Measurements from ENCODE around the gene SH2B3. TPM values are rescaled to one million over a fixed set of nuclear protein-coding genes. Genes with fewer than 3 reads are reported as not detected.

Gene SH2B3
- total and polyA plus RNA-seq, 2 donors (not counting 3 experiments of a cell fraction or from before 2014, with no cell fraction given) = 63.1 to 97.9 TPM

DNA sequence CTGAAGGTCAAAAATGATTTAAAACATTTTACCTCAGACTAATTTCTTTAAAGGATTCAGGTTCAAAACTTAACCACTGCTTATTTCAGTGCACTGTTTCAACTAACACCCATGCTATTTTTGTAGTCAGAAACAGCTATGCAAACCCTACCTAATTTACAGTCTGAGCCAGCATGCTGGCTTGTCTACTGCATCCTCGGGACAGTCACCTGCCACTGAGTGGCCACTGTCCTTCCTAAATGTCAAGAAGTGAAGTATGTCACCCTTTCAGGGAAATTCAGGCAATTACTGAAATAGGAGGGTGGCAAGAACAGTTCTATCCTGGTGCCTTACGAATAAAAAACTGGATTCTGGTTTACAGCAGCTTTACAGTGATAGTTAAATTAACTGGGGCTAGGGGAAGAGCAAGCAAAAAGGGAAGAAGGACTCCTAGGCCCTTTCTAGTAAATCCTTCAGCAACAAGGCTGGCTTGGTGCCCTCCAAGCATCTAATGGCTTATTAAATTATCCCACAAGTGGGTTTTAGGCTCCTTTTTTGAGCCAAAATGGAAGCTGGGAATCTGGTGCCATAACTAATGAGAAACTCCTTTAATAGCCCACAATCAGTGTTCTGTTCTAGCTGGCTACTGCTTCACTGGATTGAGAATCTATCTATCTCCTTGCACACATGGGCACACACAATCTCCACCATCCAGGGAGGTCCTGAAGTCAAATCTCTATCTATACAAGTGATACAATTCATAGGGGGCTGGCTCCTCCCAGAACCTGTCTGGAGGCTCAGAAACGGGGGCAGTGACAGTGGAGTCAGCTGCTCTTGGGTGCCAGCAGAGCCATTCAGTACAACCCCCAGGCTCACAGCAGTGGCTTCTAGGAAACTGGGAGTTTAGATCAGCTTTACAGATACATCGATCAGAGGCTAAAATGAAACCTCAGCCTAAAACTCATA, 43.4 kb downstream of the SH2B3 start:
- H3K36me3 ChIP-seq (ENCODE audit: control insufficient read depth in 2 of 2, extremely low read depth in 1 of 2, insufficient read depth in 2 of 2, low read length in 2 of 2) = peaks cover 25 to 43% of the 10 kb centered on the region in 2 experiments
- peaks cover 39% of the 10 kb centered on the region for H3K79me2 ChIP-seq (ENCODE audit: control insufficient read depth, insufficient read depth, low read length)
- no peaks in the 10 kb centered on the region for H4K20me1 ChIP-seq (replicated peaks; ENCODE audit: control insufficient read depth, extremely low read depth, insufficient read depth, low read length)
- DNase-seq (ENCODE audit: low read depth, low spot score) (peak; percentile 3), FAIRE-seq (no peak)
- H3K27me3 ChIP-seq (ENCODE audit: control insufficient read depth in 2 of 2, insufficient read depth in 2 of 2, low read length in 2 of 2) = no peaks in the 10 kb centered on the region
- BruUV-seq (replicated peaks) = no TSS peak
- ChIA-PET POLR2A (no interaction called here), CTCF (interaction anchor here (0.8 to 16.4 kb wide), 7 partner anchors 11 to 118 kb away, joined by 3 to 464 read pairs (median 48); partner anchors contain the start of gene SH2B3)
- H2AFZ ChIP-seq (ENCODE audit: low read depth, low read length) = no peak overlapping the region
- peaks cover 44% of the 10 kb centered on the region for H3K4me1 ChIP-seq (ENCODE audit: control insufficient read depth, extremely low read depth, insufficient read depth, low read length)
- intact Hi-C loops (cut with micrococcal nuclease) (no loop called here), dilution Hi-C loops (cut with MboI; ENCODE audit: extremely low pct_ligation_motif_present, low sequenced_read_pairs) (no loop called here)
- no peak overlapping the region for H3K4me3 ChIP-seq (replicated peaks in 1 of 3; ENCODE audit: insufficient read depth in 1 of 3, low read depth in 1 of 3, low read length in 3 of 3)
- no peak overlapping the region for H3K4me2 ChIP-seq (ENCODE audit: insufficient read depth, low read length)
- H3K27ac ChIP-seq (ENCODE audit: insufficient read depth, low read depth, low read length) = no peak overlapping the region
- H3K9ac ChIP-seq (replicated peaks; ENCODE audit: extremely low read depth, insufficient read depth, low read length) = no peak overlapping the region
- H3K9me1 ChIP-seq (replicated peaks; ENCODE audit: control insufficient read depth, extremely low read depth, insufficient read depth, low read length) = no peaks in the 10 kb centered on the region
- no peaks in the 10 kb centered on the region for H3K9me3 ChIP-seq (replicated peaks; ENCODE audit: control insufficient read depth, insufficient read depth, low read length)
- TF ChIP-seq POLR2A (IDR thresholded peaks at IDR 0.05; ENCODE audit: low read depth, low read length) (peak; percentile 18), MYC (IDR thresholded peaks at IDR 0.05; ENCODE audit: low read depth, low read length) (no peak), GATA2 (IDR thresholded peaks at IDR 0.05; ENCODE audit: insufficient read depth, insufficient read length, low read depth, low read length) (no peak), POLR2AphosphoS5 (IDR thresholded peaks at IDR 0.05; ENCODE audit: insufficient read depth, low read depth, low read length) (no peak)
- TF ChIP-seq, protein P1, sequence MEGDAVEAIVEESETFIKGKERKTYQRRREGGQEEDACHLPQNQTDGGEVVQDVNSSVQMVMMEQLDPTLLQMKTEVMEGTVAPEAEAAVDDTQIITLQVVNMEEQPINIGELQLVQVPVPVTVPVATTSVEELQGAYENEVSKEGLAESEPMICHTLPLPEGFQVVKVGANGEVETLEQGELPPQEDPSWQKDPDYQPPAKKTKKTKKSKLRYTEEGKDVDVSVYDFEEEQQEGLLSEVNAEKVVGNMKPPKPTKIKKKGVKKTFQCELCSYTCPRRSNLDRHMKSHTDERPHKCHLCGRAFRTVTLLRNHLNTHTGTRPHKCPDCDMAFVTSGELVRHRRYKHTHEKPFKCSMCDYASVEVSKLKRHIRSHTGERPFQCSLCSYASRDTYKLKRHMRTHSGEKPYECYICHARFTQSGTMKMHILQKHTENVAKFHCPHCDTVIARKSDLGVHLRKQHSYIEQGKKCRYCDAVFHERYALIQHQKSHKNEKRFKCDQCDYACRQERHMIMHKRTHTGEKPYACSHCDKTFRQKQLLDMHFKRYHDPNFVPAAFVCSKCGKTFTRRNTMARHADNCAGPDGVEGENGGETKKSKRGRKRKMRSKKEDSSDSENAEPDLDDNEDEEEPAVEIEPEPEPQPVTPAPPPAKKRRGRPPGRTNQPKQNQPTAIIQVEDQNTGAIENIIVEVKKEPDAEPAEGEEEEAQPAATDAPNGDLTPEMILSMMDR (IDR thresholded peaks at IDR 0.05; ENCODE audit: extremely low read depth in 1 of 2, insufficient read depth in 1 of 2, low read depth in 1 of 2, low read length in 2 of 2) = no peak

Measured in endothelial cell of umbilical vein (primary cell).